ENCODE data around the gene RMI1. TPM values are rescaled to one million over a fixed set of nuclear protein-coding genes. Genes with fewer than 3 reads are reported as not detected.
"Not testable (repeated sequence)": the region's sequence is repeated elsewhere in the genome, so short reads cannot be mapped to it uniquely, and the experiment has no call there.

RMI1 gene
- total RNA-seq, 4 donors from 2014 or later: 5.3 to 11.6 (median 6.2) TPM

DNA sequence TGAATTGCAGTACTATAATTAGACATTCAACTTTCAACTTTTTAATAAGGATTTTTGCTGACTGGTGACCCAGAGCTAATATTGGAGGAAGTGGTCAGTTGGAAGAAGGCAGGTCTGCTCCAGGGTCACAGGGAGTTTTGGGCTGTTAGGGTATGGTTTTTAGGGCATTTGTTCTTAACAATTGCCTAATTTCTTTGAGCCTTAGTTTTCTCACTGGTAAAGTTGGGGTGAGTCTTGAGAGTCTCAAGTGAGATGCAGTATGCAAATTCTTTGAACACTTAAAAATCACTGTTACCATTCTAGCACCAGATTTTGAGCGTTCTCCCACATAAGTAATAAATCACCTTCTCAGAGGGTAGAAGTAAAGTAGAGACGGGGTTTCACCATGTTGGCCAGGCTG lies 50.9 kb downstream of the RMI1 start:
- TF ChIP-seq EP300 (IDR thresholded peaks at IDR 0.05) (no peak), POLR2A (IDR thresholded peaks at IDR 0.05; ENCODE audit: low read depth) (no peak), POLR2AphosphoS5 (IDR thresholded peaks at IDR 0.05) (no peak)
- TF ChIP-seq, protein P1, sequence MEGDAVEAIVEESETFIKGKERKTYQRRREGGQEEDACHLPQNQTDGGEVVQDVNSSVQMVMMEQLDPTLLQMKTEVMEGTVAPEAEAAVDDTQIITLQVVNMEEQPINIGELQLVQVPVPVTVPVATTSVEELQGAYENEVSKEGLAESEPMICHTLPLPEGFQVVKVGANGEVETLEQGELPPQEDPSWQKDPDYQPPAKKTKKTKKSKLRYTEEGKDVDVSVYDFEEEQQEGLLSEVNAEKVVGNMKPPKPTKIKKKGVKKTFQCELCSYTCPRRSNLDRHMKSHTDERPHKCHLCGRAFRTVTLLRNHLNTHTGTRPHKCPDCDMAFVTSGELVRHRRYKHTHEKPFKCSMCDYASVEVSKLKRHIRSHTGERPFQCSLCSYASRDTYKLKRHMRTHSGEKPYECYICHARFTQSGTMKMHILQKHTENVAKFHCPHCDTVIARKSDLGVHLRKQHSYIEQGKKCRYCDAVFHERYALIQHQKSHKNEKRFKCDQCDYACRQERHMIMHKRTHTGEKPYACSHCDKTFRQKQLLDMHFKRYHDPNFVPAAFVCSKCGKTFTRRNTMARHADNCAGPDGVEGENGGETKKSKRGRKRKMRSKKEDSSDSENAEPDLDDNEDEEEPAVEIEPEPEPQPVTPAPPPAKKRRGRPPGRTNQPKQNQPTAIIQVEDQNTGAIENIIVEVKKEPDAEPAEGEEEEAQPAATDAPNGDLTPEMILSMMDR (IDR thresholded peaks at IDR 0.05): no peak
- Histone ChIP-seq H3K27me3 (no peaks in the 10 kb centered on the region), H3K4me1 (no peaks in the 10 kb centered on the region), H3K27ac (replicated peaks in 1 of 4) (no peak overlapping the region), H3K4me3 (no peak overlapping the region), H3K36me3 (no peaks in the 10 kb centered on the region), H3K9me3 (no peaks in the 10 kb centered on the region)
- intact Hi-C loops (cut with DNase I): no loop called here
- 97% methylated on average over 2 of the region's 2 CpGs for WGBS
- no peak for DNase-seq (ENCODE audit: extremely low spot score)

DNA sequence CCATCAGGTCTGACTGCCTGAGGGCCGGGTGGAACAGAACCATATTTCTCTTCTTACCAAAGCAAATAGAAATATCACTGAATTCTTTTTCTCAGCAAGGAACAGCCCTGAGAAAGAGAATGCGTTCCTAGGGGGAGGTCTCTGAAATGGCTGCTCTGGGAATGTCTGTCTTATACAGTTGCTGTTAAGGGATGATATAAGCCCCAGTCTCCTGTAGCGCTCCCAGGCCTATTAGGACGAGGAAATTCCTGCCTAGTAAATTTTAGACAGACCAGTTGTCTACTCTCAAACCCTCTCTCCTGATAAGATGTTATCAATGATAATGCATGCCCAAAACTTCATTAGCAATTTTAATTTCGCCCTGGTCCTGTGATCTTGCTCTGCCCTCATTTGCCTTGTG lies 61.3 kb downstream of the RMI1 start:
- H3K27me3 ChIP-seq; H3K27ac ChIP-seq (replicated peaks in 1 of 4); H3K36me3 ChIP-seq; H3K4me1 ChIP-seq; DNase-seq (ENCODE audit: extremely low spot score); H3K4me3 ChIP-seq; H3K9me3 ChIP-seq; intact Hi-C loops (cut with DNase I): not testable (repeated sequence)
- 64% methylated on average over 5 of the region's 5 CpGs for WGBS

DNA sequence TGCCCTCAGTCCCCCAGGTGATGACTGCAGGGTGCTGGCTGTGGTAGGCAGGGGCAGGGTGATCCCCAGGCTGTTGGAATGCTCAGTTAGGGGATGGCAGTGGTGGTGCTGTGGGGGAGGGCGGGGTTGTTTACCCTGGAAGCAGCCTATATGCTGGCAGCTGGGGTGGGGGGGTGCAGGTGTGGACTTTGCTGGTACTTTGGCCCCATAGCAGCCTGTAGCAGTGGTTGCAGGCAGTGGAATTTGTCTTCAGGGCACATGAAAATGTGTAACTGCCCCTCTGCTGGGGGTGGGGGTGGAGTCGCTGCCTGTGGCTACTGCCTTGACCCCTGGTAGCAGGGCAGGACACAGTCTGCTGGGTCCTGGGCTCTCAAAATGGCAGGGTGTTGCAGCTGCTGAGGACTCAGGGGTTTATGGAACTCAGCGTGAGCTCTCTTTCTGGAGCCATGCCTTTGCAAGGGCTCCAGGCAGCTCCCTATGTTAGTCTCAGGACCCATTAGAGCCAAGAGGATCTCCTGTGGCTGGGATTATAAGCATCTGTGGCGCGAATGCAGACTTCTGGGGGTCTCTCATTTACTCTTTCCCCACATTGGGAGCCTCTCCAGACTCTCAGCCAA lies 65.0 kb downstream of the RMI1 start:
- intact Hi-C loops (cut with DNase I): no loop called here
- H3K9me3 ChIP-seq: peaks cover 0 to 10% (median 0%) of the 10 kb centered on the region in 4 donors
- no peaks in the 10 kb centered on the region for H3K36me3 ChIP-seq
- TF ChIP-seq POLR2A (IDR thresholded peaks at IDR 0.05; ENCODE audit: low read depth) (no peak), POLR2AphosphoS5 (IDR thresholded peaks at IDR 0.05) (no peak), EP300 (IDR thresholded peaks at IDR 0.05) (no peak)
- TF ChIP-seq, protein P1 (IDR thresholded peaks at IDR 0.05): no peak
- H3K27ac ChIP-seq (replicated peaks in 1 of 4): no peak overlapping the region
- 83% methylated on average over 5 of the region's 5 CpGs for WGBS
- DNase-seq (ENCODE audit: extremely low spot score): no peak
- H3K4me3 ChIP-seq: no peak overlapping the region
- H3K4me1 ChIP-seq: no peaks in the 10 kb centered on the region
- H3K27me3 ChIP-seq: no peaks in the 10 kb centered on the region

Small RNAs within 50 kb of the gene (small RNA-seq; reads per million reads assigned to genes)
- gene RF00019: 0 reads per million in 3 donors

Other genes starting within 250 kb of the RMI1 start
- gene GKAP1, start 163.0 kb upstream of the RMI1 start, total RNA-seq: 10 to 100 TPM; 12.3 to 22.4 (median 13.4) TPM
- gene KIF27, start 59.4 kb upstream of the RMI1 start, total RNA-seq: 1 to 10 TPM; 3.9 to 5.4 (median 4.5) TPM
- 100 to 1,000 TPM; 398 to 596 (median 550) TPM for gene HNRNPK, start 590 bp upstream of the RMI1 start, total RNA-seq